Stimulated activated CD8-positive, alpha-beta memory T cell treated with anti-CD3 and anti-CD28 coated beads, Interleukin-12 subunit alpha, Interleukin-12 subunit beta, amount 100 ng/mL, for 4 hours (primary cell): ENCODE data around the gene ZNF585A.
"Not testable (repeated sequence)": the region's sequence is repeated elsewhere in the genome, so short reads cannot be mapped to it uniquely, and the experiment has no call there.

Experiments used
- DNase-seq: peaks from one replicate; pipeline ENCODE4 v3.0.0-alpha.2; 2020; ENCODE audit warnings: low read depth

The ZNF585A gene

DNA sequence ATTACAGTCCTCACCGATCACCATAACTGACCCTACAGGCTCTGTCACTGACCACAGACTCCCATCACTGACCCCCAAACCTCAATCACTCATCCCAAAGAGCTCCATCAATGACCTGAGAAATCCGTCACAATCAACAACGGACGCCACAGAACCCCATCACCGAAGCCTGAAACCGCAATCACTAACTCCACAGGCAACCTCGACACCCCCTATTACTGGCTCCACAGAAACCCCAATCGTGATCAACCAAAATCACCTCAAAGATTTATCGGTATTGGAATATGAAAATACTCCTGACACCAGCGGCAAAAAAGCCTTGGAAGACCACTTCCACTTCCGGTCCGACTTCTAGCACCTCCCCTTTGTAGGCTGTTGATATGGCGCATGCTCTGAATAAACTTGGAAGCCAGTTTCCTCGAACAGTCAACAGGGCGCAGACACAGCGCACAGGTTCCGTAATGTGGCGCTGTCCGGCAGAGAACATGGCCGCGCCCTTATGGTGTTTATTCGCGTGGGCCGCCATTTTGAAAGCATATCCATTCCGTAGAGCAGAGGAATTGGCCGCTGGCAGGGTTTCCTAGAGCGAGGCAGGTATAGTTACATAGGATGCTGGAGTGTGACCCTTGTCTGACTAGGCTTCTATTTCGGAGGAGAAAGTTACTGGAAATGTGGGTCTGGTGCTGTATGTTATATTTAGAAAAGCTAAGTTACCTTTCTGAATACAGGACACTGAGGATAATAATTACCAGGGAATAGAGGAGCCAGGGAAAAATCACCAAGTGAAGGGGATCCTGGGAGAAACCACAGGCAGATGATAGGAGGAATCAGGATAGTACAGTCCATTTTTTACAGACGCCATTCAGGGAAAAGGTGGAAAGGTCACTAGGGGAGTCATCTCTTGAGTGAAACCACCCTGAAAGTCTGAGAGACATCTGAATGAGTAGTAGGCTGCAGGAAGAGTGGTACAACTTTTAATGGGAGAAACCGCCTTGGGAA is at the start of gene ZNF585A:
Gene ZNF585A, minus strand, starts transcription at position 328 of the 999 bp plus-strand sequence. CDS start 2,785 bp downstream, outside the sequence.
- DNase-seq = peak; percentile 81

DNA sequence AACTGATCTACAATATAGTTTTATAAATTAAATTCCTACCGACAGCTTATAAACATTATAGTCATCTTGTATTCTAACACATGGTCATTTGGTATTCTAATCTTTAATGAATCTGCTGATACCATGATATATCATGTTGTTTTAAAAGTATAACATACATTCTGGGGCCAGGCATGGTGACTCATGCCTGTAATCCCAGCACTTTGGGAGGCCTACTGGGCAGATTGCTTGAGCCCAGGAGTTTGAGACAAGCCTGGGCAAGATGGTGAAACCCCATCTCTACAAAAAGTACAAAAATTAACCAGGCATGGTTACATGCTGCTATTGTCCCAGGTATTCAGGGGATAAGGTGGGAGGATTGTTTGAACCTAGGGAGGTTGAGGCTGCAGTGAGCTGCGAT is 48.6 kb upstream of the ZNF585A start:
- no peak for DNase-seq

DNA sequence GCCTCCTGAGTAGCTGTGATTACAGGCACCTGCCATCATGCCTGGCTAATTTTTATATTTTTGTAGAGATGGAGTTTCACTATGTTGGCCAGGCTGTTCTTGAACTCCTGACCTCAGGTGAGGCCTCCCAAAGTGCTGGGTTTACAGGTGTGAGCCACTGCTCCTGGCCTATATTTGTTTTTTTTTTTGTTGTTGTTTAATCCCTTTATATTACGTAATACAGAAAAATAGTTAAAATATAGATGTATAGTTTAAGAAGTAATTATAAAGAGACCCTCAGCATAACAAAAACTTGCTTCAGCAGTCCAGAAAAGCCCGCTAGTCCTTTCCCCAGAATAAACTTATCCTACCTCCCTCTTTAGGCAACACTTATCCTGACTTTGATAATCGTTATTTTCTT is 47.9 kb upstream of the ZNF585A start:
- DNase-seq = no peak

DNA sequence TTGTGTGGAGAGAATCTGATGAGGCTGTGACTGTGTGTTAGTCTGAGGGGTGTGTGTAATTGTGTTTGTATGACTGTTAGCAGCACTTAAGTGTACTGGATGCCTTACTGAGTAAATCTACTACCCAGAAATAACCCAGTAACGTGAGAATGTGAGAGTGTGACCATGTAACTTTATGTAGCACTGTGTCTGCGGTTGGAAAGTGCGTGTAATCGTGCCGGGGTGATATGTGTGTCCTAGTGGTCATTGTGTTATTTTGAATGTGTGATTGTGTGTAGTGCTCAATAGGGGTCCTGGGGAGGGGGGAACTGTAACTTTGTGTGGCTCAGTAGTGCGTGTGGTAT is 46.1 kb upstream of the ZNF585A start:
- no peak for DNase-seq

DNA sequence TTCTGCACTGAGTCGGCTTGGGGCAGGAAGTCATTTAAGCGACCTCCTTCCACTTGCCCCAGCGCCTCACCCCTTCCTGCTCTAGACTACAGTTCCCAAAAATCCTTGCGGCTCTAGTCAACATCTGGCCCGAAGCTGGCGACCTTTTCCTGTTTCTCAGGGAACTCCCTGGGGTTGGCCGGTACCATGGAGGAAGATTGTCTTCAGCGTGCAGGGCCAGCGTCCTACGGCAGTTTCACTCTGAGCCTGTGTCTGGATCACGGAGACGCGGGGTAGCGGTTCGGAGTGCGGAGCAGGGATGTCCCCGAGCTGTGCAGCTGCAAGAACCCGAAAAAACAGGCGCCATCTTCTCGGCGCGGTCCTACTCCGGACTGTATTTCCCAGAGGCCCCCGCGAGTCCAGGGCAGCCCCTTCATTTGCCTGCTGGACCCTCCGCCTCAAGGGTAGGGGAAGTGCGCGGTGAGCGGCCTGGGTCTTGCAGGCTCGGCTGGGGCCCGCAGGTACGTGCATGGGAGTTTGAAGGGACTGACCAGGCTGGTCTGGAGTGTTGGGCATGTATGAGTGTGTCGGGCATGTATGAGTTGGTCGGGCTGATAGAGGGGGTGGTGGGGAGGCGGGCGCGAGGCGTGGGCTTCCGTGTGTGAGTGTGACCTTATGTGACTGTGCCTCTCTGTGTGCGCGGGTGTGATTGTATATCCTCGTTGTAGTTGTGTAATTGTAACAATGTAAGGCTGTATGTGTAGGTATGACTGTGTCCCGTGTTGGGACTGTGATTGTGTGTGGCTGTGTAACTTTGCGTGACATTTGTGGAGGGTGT is 45.5 kb upstream of the ZNF585A start, which contains the start of gene ZNF383:
Gene ZNF383, plus strand, starts transcription at position 440 of the 817 bp plus-strand sequence. CDS start 12,240 bp downstream, outside the sequence.
- DNase-seq = peak; percentile 76

DNA sequence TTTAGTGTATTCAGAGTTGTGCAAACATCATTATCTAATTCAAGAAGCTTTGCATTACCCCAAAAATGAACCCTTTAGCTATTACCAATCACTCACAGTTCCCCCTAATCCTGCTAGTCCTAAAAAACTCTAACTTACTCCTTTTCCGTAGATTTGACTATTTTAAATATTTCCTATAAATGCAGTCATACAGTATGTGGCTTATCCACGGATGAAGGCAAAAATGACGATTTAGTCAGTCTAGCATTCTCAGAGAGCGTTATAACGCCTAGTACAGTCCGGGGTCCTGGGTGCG is 44.9 kb upstream of the ZNF585A start:
- DNase-seq = no peak

DNA sequence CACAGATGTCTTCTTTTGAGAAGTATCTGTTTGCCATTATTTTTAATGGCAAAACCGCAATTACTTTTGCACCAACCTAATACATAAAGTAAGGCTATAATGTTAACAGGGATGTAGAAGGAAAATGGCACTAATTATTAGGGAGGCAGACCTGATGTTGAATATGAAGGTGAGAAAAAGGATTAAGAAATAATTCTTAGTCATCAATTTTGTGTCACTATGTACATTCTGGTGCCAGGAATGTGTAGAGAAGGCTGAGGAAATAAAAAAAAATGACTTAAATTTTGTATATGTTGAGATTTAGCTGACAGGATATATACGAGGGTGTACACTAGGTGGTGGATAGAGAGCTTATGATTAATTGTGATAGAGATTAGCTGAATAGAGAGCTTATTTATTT is 25.3 kb upstream of the ZNF585A start:
- DNase-seq = no peak

DNA sequence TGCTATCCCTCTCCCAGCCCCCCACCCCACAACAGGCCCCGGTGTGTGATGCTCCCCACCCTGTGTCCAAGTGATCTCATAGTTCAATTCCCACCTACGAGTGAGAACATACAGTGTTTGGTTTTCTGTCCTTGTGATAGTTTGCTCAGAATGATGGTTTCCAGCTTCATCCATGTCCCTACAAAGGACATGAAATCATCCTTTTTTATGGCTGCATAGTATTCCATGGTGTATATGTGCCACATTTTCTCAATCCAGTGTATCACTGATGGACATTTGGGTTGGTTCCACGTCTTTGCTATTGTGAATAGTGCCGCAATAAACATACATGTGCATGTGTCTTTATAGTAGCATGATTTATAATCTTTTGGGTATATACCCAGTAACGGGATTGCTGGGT is 24.6 kb upstream of the ZNF585A start:
- DNase-seq = not testable (repeated sequence)

DNA sequence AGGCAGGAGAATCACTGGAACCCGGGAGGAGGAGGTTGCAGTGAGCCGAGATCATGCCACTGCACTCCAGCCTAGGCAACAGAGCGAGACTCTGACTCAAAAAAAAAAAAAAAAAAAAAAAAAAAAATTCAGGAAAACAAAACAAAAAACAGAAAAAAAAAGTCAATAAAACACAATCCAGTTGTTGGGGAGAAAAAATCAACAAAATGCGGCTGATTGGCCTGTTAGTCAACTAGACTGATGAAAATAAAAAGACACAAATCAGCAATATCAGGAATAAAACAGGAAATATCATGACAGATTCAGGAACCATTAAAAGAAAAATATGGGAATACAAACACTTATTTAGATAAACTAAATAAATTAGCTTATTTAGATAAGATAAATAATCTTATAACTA is 22.8 kb upstream of the ZNF585A start:
- DNase-seq = not testable (repeated sequence)

DNA sequence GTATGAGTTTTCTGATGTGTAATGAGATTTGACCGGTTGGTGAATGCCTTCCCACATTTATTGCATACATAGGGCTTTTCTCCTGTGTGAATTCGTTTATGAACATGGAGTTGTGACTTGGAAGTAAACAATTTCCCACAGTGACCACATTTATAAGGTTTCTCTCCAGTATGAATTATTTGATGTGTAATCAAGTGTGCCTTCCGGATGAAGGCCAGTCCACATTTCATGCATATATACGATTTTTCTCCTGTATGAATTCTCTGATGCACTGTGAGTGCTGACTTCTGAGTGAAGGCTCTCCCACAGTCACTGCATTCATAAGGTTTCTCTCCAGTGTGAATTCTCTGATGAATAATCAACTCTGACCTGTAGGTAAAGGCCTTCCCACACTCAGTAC is 13.6 kb upstream of the ZNF585A start:
- DNase-seq = not testable (repeated sequence)

DNA sequence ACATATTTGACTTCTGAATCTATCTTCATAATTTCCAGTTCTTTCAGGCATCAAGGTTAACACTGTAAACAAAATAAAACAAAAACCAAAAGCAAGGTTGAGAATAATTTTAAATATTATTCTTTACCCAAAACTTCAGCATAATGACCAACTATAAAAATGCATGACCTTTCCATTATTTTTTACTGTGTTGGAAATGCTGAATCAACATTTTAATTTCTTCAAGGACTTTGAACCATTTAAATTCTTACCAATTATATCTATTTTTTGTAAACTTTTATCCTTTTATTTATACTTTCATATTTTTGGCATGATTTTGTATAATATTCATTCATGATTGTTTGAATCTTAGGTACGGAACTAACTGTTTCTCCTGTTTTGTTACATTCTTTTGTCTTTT is 6.9 kb downstream of the ZNF585A start:
- DNase-seq = no peak

DNA sequence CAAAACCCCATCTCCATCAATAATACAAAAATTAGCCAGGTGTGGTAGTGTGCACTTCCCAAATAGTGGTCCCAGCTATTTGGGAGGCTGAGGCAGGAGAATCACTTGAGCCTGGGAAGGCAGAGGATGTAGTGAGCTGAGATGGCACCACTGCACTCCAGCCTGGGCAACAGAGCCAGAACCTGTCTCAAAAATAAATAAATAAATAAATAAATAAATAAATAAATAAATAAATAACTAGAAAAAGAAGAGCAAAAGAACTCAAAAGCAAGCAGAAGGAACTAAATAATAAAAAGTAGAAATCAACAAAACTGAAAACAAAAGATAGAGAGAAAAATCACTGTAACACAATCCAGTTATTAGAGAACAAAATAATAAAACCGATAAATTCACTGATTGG is 12.3 kb downstream of the ZNF585A start:
- no peak for DNase-seq

DNA sequence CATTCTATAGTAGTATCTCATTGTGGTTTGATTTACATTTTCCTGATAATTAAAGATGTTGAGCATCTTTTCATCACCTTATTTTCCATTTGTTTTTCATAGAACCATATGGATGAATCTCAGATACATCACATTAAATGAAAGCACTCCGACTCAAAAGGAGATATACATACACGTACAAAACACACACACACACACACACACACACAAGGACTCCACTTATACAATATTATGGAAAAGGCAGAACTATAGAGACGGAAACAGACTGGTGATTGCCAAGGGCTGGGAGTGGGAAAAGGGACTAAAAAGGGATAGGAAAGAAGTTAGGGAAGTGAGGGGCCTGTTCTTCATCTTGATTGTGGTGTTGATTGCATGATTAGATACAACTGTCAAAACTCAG is 24.3 kb downstream of the ZNF585A start:
- DNase-seq = no peak

DNA sequence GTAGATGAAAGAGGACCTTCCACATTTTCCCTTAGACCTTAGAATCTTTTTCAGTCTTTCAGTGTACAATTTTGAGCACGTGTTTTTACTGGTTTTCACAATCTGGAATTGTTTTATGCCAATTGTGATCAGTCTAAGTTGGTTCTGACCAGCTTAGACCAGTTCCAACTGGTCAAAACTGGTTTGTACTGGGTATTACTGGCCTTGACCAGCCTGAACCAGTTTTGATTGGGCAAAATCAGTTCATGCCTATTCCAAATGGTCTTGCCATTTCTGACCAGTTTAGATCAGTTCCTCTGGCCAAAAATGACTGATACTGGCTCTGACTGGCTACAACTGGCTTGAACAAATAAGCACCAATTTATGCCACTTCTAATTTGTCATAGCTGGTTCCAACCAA is 36.4 kb downstream of the ZNF585A start:
- no peak for DNase-seq

DNA sequence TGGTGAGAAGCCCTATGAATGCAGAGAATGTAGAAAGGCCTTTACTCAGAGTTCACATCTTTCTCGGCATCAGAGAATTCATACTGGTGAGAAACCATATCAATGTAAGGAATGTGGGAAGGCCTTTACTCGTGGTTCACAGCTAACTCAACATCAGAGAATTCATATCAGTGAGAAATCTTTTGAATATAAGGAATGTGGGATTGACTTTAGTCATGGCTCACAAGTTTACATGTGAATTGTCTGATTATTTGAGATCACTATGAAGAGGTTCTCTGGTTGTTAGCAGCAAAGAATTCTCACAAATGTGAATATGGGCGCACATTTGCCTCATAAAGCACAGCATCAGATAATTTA is 43.7 kb downstream of the ZNF585A start:
- DNase-seq = no peak

DNA sequence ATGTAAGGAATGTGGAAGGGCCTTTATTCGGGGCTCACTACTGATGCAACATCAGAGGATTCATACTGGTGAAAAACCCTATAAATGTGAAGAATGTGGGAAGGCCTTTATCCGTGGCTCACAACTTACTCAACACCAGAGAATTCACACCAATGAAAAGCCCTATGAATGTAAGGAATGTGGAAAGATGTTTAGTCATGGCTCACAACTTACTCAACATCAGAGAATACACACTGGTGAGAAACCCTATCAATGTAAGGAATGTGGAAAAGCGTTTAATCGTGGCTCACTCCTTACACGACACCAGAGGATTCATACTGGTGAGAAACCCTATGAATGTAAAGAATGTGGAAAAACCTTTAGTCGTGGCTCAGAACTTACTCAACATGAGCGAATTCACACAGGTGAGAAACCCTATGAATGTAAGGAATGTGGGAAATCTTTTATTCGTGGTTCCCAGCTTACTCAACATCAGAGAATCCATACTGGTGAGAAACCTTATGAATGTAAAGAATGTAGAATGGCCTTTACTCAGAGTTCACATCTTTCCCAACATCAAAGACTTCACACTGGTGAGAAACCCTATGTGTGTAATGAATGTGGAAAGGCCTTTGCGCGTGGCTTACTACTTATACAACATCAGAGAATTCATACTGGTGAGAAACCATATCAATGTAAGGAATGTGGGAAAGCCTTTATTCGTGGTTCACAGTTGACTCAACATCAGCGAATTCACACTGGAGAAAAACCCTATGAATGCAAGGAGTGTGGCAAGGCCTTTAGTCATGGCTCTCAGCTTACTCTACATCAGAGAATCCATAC is 44.3 kb downstream of the ZNF585A start:
- no peak for DNase-seq

DNA sequence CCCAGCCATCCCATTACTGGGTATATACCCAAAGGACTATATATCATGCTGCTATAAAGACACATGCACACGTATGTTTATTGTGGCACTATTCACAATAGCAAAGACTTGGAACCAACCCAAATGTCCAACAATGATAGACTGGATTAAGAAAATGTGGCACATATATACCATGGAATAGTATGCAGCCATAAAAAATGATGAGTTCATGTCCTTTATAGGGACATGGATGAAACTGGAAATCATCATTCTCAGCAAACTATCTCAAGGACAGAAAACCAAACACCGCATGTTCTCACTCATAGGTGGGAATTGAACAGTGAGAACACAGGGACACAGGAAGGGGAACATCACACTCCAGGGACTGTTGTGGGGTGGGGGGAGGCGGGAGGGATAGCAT is 50.4 kb downstream of the ZNF585A start:
- DNase-seq = not testable (repeated sequence)

DNA sequence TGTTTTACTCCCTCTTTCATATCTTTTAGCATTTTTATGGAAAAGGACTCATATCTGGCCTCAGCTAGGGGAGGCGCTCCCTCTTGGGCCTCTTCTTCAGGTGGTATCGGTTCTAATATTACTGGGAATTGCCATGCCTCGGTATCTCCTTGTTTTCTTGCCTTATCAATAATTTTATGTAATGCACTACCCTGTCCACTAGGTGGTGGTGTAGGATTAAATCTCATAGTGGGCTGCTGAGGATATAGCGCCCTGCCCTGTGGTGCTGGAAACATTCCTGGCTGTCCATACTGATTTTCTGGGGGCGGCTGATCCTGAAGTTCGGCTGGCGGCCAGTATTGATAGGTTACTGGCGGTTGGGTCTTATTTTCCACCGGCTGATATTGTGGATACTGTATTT is 58.5 kb downstream of the ZNF585A start:
- no peak for DNase-seq

DNA sequence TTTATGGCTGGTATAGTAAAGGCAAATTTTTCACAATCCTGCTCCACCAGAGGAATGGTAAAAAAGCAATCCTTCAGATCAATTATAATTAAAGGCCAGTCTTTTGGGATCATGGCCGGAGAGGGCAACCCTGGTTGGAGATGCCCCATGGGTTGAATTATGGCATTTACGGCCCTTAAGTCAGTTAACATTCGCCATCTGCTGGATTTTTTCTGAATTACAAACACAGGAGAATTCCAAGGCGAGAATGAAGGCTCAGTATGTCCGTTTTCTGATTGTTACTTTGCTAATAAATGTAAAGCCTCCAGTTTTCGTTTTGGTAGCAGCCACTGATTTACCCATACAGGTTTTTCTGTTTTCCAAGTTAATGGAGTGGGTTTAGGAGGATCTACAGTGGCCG is 60.7 kb downstream of the ZNF585A start:
- DNase-seq = not testable (repeated sequence)

DNA sequence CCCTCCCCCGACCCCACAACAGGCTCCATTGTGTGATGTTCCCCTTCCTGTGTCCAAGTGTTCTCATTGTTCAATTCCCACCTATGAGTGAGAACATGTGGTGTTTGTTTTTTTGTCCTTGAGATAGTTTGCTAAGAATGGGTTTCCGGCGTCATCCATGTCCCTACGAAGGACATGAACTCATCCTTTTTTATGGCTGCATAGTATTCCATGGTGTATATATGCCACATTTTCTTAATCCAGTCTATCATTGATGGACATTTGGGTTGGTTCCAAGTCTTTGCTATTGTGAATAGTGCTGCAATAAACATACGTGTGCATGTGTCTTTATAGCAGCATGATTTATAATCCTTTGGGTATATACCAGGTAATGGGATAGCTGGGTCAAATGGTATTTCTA is 68.4 kb downstream of the ZNF585A start:
- not testable (repeated sequence) for DNase-seq

DNA sequence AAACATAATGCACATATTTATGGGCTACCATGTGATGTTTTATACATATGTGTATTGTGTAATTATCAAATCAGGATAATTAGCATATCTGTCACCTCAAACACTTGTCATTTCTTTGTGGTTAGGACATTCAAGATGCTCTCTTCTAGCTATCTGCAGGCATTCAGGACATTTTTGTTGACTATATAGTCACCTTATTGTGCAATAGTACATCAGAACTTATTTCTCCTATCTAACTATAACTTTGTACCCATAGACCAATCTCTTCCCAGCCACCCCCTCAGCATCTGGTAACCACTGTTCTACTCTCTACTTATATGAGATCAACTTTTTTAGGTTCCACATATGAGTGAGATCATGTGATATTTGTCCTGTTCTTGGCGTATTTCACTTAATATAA is 73.9 kb downstream of the ZNF585A start:
- no peak for DNase-seq

DNA sequence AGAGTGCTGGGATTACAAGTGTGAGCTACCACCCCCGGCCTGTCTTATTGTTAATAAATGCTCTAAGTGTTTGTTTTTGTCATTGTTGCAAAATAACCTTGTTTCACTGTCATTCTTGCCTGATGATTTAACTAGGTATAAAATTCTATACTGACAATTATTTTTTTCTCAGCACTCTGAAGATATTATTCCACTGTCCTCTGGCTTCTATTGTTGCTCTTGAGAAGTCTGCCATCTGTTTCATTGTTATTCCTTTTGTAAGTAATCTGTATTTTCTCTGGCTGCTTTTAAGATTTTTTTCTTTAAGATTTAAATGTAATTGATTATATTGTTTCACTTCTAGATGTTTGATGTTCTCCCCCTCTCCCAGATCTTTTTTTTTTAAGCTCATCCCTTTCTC is 76.6 kb downstream of the ZNF585A start:
- no peak for DNase-seq
